ENCODE data around the gene MAX. TPM values are rescaled to one million over a fixed set of nuclear protein-coding genes. Genes with fewer than 3 reads are reported as not detected.

The MAX gene
- total and polyA plus RNA-seq, 2 donors from 2014 or later: 48.9 to 89.4 TPM

GRCh38 chr14:65137648-65138307 lies 35.5 kb upstream of the MAX start:
- no peak overlapping the region for H3K27ac ChIP-seq (ENCODE audit: low read depth in 2 of 2, low read length in 2 of 2)
- H3K4me1 ChIP-seq (ENCODE audit: control insufficient read depth in 2 of 3, insufficient read depth in 2 of 3, low read depth in 1 of 3, low read length in 3 of 3): no peaks in the 10 kb centered on the region
- intact Hi-C loops (cut with DNase I): no loop called here
- FAIRE-seq (no peak), DNase-seq (no peak)
- no peak overlapping the region for H3K4me3 ChIP-seq (ENCODE audit: low read length in 3 of 3)
- no peak for TF ChIP-seq CTCF (IDR thresholded peaks at IDR 0.05; ENCODE audit: borderline replicate concordance, extremely low read depth, insufficient read depth)
- H3K36me3 ChIP-seq (ENCODE audit: control insufficient read depth in 2 of 3, insufficient read depth in 3 of 3, low read length in 3 of 3): no peaks in the 10 kb centered on the region
- no peak overlapping the region for H3K9ac ChIP-seq (ENCODE audit: low read length in 3 of 3)
- H3K9me3 ChIP-seq (ENCODE audit: control insufficient read depth in 2 of 3, insufficient read depth in 1 of 3, low read length in 3 of 3): no peaks in the 10 kb centered on the region
- H3K27me3 ChIP-seq (ENCODE audit: control insufficient read depth, insufficient read depth, low read length): no peaks in the 10 kb centered on the region

- FAIRE-seq: no peak
- Histone ChIP-seq H3K4me1 (ENCODE audit: control insufficient read depth in 2 of 3, insufficient read depth in 2 of 3, low read depth in 1 of 3, low read length in 3 of 3) (no peaks in the 10 kb centered on the region), H3K27me3 (ENCODE audit: control insufficient read depth, insufficient read depth, low read length) (no peaks in the 10 kb centered on the region), H3K4me3 (ENCODE audit: low read length in 3 of 3) (no peak overlapping the region), H3K36me3 (ENCODE audit: control insufficient read depth in 2 of 3, insufficient read depth in 3 of 3, low read length in 3 of 3) (no peaks in the 10 kb centered on the region), H3K27ac (ENCODE audit: low read depth in 2 of 2, low read length in 2 of 2) (no peak overlapping the region), H3K9ac (ENCODE audit: low read length in 3 of 3) (no peak overlapping the region), H3K9me3 (ENCODE audit: control insufficient read depth in 2 of 3, insufficient read depth in 1 of 3, low read length in 3 of 3) (no peaks in the 10 kb centered on the region)
- no peak for TF ChIP-seq CTCF (IDR thresholded peaks at IDR 0.05; ENCODE audit: borderline replicate concordance, extremely low read depth, insufficient read depth)
- intact Hi-C loops (cut with DNase I): no loop called here
- DNase-seq: no peak
Observed at GRCh38 chr14:65134651-65135579, 32.6 kb upstream of the MAX start.

GRCh38 chr14:65132855-65133254 lies 30.5 kb upstream of the MAX start:
- no peak for TF ChIP-seq CTCF (IDR thresholded peaks at IDR 0.05; ENCODE audit: borderline replicate concordance, extremely low read depth, insufficient read depth)
- H3K4me3 ChIP-seq (ENCODE audit: low read length in 3 of 3): no peak overlapping the region
- FAIRE-seq: no peak
- no peak for DNase-seq
- intact Hi-C loops (cut with DNase I): no loop called here
- no peaks in the 10 kb centered on the region for H3K4me1 ChIP-seq (ENCODE audit: control insufficient read depth in 2 of 3, insufficient read depth in 2 of 3, low read depth in 1 of 3, low read length in 3 of 3)
- no peak overlapping the region for H3K27ac ChIP-seq (ENCODE audit: low read depth in 2 of 2, low read length in 2 of 2)
- H3K27me3 ChIP-seq (ENCODE audit: control insufficient read depth, insufficient read depth, low read length): no peaks in the 10 kb centered on the region
- H3K36me3 ChIP-seq (ENCODE audit: control insufficient read depth in 2 of 3, insufficient read depth in 3 of 3, low read length in 3 of 3): no peaks in the 10 kb centered on the region
- no peak overlapping the region for H3K9ac ChIP-seq (ENCODE audit: low read length in 3 of 3)
- no peaks in the 10 kb centered on the region for H3K9me3 ChIP-seq (ENCODE audit: control insufficient read depth in 2 of 3, insufficient read depth in 1 of 3, low read length in 3 of 3)

Data from kidney (tissue), 14 donors.